Smooth muscle cell of the brain vasculature (primary cell): ENCODE results near the gene CTU2.

Experiments
- DNase-seq: peaks from one replicate; pipeline ENCODE4 v3.0.0-alpha.2; 2012; ENCODE audit warnings: low read depth, low spot score

The CTU2 gene

DNA sequence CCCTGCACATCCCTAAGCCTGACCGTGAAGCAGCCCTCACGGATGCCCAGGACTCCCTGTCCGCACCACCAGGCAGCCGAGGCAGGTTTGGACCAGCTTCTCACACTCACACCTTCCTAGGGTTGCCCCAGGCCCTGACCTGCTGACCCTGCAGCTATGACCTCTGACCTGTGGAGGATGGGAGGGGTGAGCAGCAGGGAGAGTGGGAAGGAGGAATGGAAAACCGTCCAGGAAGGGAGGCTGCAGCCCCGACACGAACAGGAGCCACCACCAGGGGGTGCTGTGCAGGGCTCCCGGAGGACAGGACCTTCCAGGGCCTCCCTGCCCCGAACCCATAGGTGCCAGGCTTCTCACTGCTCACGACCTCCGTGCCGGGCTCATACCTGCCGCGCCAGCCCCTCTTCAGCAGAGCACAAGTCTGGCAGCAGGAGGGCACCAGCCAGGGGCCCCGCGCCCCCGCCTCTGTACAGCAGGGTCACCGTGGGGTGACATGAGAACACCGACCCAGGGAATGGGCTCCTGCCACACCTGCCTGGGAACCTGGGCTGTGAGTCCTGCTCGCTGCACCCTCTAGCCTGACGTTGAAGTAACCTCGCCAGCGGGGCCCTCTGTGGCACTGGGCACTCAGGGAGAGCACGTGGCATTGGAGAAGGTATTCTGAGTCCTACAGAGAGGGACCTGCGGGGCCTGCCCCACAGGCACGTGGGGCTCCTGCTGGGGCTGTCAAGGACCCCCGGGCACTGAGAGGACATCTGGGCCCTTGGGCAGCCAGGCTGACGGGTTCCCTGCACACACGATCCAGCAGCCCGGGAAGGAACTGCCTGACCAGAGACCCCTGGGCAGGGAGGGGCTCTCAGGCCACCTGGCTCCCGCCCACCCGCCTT is 37.6 kb downstream of the CTU2 start:
- no peak for DNase-seq

DNA sequence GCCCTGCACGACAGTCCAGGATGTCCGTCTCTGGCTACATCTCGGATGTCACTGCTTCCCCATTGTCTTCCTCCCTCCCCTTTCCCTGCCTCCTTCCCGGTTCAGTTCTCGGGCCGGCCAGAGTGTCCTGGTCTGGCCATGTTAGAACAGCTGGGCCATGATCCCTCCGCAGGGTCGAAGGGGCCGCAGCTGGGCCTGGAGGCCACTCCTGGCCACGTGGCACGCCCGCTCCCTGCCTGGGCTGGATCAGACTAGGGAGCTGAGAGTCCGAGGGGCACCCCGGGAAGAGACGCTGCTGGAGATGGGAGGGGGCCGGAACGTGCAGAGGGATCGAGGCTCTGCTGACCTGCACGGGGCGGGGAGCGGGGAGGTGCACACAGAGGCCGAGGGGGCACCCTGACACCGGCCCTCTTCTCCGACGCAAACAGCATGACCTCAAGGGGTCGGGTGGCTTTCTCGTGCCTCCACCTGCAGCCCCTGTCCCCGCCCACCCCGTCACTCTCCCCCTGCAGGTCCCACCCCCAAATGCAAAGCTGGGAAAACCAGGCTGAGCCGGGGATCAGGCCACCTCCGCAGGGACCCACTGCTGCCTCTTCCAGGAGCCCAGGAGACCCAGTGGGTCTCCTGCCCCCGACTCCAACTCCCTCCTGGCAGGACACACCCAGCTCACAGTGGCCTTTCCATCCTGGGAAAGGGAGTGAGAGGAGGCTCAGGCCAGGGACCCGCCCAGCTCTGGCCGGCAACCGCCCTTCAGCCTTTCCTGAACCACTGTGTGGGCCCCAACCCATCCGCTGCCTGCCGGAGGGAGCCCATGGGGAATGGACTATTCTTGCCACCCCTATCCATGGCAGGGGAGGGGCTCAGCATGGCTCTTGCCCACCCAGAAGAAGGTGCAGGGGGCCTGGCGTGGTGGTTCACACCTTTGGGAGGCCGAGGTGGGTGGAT is 38.5 kb downstream of the CTU2 start:
- no peak for DNase-seq

DNA sequence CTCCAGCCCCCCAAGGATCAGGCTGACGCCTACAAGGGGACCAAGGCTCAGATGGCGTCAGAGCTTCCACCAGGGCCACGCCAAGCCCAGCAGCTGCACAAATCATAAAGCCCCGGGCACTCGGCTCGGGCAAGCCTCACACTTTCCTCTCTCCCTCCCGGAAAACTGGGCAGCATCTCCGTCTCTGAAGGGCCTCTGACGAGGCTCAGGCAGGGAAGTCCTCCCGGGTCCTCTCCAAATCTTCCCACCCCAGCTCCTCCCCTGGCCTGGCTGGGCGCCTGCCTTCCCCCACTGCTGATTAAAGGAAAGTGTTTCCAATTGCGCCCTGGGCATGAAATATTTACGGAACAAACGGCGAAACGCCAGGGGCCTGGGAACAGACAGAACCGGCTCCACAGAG is 40.2 kb downstream of the CTU2 start:
- DNase-seq = no peak

DNA sequence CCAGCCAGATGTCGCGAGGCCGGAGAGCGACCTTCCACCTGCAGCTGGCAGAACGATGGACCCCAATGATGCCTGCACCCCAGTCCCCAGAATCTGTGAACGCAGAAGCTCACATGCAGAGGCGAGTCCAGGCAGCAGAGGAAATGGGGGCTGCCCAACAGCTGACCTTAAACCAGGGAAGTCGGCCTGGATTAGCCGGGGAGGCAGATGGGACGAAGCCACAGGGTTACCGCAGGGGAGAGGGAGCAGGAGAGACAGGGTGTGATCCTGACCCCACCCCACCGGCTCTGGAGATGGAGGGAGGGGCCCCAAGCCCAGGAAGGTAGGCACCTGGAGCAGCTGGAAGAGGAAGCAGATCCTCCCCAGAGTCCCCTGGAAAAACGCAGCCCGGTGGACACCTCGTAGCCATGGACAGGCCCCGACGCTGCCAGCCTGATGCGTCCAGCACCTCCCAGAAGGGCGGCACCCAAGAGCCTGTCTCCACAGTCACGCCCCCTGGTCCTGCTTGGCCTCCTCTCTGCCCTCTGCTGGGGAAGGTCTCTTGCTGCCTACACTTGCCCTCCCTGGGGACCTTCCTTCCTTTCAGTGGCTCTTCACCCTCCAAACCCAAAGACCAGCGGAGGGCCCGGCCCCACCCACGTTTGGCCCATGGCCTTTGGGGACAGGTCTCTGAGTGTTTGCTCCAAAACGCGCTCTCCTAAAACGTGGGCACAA is 41.4 kb downstream of the CTU2 start:
- DNase-seq = no peak

DNA sequence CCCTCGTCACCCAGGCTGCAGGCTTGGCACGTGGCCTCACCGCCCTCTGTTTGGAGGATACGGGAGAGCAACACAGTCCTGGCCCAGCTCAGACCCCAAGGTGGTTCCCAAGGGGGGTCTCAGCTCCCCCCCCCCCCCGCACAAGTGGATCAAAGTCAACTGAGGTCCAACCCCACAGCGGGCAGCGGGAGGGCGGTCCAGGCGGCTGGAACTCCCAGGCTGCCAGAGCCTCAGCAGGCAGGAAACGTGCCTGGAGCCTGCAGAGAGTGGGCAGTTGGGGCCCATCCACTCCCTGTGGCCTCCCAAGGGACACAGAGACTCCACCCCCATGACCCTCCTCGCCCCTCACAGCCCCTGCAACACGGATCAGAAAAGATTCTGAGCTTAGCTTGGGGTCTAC is 42.1 kb downstream of the CTU2 start:
- DNase-seq = no peak

DNA sequence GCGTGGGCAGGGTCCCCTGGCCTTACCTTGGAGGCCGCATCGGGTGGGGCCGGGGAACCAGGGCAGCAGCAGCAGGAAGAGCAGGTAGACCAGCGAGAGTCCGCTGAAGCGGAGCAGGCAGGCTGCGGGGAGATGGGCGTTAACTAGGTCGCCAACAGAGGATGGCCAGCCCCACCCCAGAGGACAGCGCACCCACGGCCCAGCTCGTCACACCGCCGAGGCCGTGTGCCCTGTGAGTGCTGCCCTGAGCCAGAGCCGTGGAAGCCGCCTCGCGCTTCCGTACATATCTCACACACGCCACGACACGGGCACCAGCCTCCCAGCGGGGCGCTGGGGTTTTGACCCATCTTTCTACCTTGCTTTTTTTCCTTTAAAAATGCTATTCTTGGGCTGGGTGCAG is 43.1 kb downstream of the CTU2 start:
- DNase-seq = no peak

DNA sequence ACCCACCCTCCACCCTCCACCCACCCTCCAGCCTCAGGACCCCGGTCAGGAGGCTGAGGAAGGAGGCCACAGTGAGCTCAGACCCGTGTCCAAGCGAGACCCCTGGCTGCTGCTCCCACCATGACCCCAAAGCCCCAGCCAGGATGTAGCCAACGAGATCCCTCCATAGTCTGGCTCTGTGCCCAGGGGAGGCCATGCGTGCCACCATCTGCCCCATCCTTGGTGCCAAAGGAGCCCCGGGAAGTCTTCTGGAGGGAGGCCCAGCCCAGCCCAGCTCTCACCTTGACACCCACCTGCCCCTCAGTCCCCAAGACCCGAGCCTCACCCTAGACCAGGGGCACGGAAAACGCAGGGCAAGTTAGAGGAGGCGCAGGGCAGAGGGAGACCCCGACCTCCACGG is 44.6 kb downstream of the CTU2 start:
- no peak for DNase-seq

DNA sequence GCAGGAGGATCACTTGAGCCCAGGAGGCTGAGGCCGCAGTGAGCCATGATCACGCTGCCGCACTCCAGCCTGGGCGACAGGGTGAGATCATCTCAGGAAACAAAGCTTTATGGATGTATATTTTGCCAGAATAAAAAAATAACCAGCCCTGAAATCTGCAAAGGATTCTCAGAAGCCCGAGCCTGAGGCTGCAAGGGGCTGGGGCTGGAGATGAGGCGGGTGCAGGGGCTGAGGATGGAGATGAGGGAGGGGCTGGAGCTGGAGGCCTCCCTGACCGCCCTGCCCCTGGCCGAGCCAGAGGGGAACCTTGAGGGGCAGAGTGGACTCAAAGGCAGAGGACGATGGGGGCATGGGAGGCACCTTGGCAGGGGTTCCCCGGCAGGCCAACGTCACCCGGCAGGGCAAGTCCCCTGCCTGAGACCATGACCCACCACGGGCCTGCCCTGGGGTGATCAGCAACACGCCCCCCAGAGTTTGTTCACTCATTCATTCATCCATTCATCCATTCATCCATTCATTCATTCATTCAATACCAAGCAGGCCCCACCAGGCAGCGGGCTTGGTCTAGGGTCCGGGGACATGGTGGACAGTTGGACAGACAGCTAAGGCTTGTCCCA is 46.2 kb downstream of the CTU2 start:
- no peak for DNase-seq

DNA sequence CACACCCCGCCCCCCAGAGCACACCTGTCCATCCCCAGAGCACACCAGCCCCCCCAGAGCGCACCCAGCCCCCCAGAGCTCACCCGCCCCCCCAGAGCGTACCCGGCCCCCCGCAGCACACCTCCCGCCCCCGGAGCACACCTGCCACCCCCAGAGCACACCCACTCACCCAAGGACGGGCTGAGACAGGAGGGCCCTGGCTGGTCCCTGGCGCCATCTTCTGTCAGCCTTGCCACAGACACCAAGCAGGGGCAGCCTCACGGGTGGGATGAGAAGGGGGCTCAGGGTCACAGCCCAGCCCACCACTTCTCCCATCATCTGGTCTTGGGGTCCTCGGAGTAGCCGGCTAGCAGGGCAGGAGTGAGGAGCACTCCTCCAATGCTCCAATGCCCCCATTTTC is 46.9 kb downstream of the CTU2 start:
- DNase-seq = no peak

DNA sequence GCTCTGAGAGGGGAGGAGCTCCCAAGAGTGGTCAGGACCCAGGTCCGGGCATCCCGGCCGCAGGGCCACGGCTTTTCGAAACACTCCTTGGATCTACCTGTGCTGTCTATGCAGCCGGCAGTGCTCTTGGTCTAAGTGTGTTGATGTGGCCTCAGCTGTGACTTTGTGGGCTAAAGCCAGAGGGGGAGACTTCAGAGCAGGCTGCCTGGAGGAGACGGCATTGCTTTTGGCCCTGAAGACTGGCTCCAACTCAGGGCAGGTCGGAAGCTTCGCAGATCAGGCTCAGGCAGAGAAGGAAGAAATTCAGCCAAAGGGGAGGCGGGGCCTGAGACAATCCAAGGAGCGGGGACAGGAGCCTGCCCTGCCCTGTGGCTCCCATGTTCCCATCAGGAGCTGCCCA is 47.3 kb downstream of the CTU2 start:
- DNase-seq = no peak

DNA sequence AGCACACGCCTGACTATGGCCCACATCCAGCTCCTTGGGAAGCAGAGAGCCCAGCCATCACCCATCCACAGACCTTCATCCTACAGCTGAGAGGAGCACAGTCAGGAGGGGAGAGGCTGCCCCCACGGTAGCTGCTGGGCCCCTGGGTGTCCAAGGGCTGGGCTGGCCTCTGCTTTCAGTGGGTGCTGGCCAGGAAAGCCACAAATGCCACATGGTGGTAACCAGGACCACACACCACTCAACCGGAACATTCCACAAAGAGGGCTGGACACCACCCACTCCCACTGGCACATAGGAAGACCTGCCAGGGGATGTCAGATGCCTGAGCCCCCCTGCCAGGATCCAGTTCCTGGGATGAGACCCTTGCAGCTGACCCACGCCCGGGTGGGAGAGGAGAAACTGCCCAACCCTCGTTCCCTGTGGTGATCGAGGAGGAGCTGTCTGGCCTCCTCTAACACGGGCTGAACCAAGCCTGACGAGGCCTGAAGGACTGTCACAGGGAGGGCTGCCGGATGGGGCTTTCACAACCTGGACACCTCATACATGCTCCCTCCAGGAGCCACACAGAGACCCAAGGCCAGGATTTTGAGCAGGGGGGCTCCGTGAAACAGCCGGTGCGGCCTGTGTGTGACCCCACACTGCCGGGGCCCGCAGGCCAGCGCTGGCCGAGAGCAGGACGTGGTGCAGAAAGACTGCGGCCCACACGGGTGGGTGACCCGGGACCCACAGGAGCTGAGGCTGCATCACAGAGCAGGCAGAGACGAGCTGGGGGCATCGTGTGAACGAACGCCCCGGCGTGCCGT is 48.0 kb downstream of the CTU2 start:
- DNase-seq = no peak

DNA sequence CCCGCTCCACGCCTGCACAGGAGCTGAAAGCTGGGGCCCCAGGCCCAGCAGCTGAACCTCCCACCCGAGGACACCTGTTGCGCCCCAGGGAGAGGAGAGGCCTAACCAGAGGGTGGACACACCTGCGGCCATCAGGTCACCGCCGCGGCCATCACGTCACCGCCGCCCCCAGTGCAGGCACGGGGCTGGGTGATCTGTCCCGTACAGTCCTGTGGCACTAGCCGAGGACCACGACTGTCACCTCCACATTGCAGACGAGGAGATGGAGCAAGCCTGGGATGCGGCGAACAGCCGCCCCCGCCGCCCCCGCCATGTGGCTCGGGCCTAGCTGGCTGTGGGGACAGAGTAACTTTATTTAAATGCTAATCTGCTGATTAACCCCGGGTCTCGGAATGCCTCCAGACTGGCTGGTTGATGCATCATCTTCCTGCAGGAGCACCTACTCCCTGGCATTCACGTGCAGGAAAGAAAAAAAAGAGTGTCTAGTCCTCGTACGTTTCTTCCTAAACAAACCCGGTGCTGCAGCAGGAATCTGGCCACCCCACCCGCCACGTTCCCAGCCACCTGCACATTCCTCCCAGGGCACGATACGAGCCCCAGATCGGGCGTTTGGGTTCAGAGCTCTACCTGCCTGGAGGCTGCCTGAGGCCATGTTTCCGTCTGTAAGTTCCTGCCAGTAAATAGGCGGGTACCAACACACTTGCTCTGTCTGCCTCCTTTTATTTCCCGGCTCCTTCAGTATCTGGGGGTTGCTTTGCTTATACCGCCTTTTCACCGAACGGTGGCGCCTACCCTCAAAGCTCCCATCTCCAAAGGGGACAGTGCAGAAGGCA is 48.8 kb downstream of the CTU2 start:
- DNase-seq = no peak

DNA sequence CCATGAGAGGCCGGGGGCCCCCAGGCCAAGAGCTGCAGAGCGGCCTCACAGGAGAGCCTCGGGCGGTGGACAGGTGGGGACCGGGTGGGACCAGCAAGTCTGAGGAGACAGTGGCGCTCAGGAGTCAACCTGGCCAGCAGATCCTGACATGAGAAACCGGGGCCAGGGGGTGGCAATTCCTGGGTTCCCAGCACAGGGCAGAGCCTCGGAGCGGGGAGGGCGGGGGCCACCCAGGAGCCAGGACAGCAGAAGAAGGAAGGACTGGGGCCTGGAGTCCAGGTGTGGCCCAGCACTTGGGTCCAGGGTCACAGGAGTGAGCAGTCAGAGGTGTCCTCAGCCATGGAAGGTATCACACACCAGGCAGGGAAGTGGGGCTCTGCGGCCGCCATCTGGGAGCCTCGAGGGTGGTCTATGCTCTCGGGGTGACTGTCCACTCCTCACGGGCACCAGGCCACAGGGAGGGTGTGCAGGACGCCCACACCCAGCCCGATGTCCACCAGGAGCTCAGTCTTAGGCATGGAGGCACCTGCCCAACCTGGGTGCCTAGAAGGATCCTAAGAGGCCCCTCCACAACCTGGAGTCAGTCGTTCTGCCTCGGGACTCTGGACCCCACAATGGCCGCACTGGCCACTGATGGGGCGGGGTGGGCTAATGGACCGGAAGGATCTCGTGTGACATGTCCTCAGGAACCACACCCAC is 49.6 kb downstream of the CTU2 start:
- no peak for DNase-seq

DNA sequence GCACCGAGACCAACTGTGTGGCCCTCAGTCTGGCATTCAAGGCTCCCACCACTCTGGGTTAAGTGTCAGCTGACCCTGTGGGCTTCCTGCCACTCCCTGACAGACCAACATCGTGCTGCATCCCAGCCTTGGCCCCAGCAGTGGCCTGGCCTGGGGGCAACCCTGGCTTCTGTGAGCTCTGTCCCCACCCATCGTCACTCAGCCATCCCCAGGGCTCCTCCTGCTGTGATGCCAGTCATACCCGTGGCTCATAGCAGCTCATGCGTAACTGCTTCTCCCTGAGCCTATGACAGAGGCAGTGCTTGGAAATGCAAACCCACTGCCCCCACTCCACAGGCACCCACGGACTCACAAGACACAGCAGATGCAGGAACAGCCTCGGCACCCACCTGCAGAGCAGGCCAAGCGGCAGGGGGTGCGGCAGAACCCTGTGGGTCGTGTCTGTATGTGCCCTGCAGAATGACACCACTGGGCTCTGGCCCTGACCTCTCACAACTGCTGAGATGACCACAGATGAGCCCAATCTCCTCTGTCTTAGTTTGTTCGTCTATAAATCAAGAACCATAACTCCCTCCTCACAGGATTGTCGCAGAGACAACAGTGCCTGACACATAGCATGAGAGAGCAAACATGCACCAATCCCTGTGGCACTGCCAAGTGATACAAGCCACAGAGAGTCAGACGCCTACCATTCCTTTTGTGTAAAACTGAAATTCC is 52.1 kb downstream of the CTU2 start:
- DNase-seq = no peak

DNA sequence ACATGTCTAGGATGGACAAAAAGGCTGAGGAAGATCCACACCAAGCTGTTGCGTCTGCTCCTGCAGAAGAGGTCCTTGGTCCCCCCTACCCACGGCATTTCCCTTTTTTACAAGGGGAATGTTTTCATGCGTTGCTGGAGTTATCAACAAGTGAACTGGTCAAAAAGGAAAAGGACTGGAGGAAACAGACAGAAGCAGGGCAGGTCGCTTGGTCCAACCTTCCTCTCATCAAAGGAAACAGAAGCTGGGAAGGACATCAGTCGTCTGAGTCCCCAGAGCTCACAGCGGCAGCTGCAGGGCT is 52.6 kb downstream of the CTU2 start:
- DNase-seq = no peak

DNA sequence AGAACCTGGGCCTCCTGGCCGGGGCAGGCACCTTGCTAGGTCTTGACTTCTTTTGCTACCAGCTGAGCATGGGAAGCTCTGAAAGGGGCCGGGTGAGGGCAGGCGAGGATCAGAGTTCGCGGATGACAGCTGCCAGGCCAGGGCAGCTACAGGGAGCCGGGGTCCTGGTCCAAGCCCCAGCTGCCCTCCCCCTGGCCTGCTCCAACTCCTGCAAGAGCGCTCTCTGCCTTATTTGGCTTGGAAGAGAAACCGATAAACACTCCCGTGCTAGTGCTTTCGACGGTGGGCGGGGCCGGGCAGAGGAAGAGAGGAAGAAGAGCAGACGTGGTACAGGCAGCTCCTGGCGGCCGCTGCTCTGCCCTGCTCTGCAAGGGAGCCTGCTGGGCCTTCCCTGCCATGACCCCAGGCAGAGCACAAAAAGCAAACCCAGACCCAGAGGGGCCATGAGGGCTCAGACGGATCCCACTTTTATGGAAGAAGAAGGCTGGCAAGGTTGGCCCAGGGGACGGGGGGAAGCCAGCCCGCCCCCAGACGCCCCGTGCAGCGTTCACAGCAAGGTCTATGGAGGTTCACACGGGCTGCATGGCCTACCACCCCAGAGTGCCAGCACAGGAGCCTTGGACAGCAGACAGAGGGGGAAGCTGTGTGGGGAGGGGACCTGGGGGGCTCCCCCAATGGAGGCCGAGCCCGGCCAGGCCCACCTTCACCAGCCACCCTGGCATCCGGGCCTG is 53.1 kb downstream of the CTU2 start:
- DNase-seq = no peak

DNA sequence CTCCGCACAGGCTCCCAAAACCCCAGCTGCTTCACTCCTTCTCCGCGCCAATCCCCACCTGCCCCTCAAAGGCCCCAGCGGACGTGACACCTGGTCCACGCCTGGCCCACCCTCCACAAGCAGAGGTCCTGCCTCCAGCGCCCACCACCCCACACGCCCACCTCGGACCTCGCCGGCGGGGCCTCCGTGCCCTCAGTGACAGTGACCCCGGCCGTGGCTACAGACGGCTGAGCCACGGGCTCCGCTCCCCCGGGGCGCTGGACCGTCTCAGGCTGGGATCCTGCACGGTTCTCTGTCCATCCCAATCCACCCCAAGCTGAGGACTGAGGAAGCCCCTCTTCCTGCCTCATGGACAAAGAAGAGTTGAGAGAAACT is 53.7 kb downstream of the CTU2 start:
- DNase-seq = no peak
